OCI-M2 (cell line): Measurements from ENCODE around the gene EPM2AIP1.
"Not testable (repeated sequence)": the region's sequence is repeated elsewhere in the genome, so short reads cannot be mapped to it uniquely, and the experiment has no call there.

ENCODE experiments used
- DNase-seq: peaks from one replicate; lab custom pipeline; 2025; ENCODE audit not compliant: unreplicated experiment; lab: John Stamatoyannopoulos, UW

The EPM2AIP1 gene

GRCh38 chr3:36954452-36955134, 38.3 kb downstream of the EPM2AIP1 start:
- DNase-seq, result peak; percentile 15

GRCh38 chr3:36947814-36948213, 45.1 kb downstream of the EPM2AIP1 start:
- not testable (repeated sequence) for DNase-seq

DNA sequence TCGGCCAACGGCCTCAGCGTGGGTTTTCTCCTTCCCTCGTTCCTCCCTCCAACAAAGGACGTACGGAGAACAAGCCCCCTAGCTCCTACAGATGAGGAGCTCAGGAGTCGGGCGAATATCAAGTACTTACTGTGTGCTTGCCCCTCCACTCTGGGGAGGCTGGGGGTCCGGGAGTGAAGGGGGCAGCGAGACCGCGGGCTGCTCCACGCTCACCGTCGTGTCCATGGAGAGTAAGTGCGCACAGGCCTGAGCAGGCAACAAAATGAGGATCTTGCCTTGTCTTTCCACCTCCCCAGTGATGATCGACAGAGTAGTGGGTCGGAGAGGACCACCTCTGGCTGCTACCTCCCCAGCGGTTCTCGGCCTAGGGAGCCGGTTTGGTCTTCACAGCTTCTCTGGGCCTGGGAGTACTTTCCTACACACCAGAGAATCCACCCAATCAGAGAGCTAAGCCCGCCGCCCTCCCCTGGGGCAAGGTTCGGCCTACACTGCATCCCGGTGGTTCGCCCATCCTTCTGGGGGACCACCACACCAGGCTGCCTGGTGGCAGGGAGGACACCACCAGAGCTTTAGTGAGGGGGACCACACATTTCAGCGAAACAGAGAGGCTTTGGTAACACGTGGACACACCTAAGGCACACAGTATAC, 47.5 kb downstream of the EPM2AIP1 start:
- DNase-seq, result no peak

DNA sequence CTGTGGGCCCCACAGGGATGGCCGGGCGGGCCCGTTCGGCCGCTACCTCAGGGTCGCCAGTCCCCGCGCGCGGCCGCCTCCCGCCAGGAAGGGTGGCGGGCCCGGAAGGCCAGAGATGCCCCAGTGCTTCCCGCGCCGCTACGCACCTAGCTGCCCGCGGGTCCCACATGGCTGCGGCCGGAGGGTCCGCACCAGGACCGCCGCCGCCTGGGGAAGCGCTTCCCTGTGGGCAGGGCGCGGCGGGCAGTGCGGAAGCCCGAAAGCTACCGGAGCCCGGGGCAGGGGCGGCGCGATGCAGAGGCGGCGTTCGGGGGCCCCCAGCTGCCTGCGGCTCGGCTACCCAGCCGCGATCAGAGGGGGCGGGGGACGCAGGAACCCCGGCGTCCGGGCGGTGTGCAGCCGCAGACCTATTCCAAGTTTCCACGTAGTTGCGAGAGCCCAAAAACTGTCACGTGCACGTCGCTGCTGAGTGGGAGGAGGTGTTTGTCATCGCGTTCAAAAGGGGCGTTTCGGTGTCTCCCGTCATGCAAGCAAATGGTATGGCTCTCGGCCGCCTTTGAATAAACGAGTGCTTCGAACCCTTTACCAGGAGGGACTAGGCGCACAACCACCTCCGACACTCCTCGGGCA, 48.2 kb downstream of the EPM2AIP1 start, which contains the start of gene TRANK1:
Gene TRANK1, minus strand, starts transcription at position 414 of the 630 bp plus-strand sequence. Its CDS starts 245 bp downstream, at position 169.
- DNase-seq, result no peak

DNA sequence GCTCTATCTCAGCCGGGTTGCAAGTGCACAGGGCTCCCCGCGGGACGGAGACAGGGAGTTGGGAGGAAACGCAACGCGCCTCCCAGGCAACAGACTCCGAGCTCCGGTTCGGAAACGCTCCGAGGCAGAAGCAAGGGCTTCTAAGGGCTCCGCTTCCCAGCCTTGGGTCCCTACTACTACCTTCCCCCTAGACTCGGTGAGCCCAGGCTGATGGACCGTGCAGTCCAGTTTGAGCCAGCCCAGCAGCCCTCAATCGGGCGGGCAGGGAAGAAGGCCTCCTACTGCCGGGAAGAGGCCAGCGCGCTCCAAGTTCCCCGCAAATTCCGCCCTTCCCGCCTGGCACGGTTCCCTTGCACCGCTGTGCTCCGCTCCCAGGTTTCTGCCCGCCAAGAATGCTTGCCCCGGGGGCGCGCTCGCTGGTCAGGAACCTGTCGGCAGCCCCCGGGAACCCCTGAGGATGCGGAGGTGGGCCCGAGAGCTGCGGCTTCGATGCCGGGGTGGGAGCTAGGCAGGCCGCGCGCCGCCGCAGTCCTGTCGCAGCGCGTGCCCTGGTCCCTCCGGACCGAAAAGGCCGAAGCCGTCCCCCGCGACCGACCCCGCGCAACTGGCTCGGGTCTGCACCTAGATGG, 48.8 kb downstream of the EPM2AIP1 start:
- DNase-seq, result no peak

- no peak for DNase-seq
These were observed 49.3 kb downstream of the EPM2AIP1 start for GRCh38 chr3:36943601-36944000.

- no peak for DNase-seq
These were observed 50.2 kb downstream of the EPM2AIP1 start for GRCh38 chr3:36942638-36943248.

DNA sequence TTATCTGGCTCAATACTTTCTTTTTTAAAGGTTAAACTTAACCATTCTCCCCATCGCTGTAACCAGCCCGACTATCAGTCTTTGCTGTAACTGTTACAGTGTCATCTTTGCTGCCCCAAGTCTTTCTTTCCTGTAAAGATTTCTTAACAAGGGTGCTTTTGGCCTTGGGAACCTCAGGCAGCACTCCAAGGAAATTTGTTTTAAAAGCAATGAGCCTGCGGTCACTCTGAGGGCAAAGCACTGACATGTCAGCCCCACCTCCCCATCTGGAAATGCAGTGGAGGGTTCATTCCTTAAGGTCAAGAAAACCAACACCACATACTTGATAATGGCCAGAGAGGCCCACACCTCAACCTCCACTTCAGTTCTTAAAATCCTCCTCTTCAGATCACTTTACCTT, 51.3 kb downstream of the EPM2AIP1 start:
- DNase-seq, result no peak

- DNase-seq, result no peak
These were observed 51.8 kb downstream of the EPM2AIP1 start for GRCh38 chr3:36941162-36941561.

- DNase-seq, result no peak
These were observed 55.4 kb downstream of the EPM2AIP1 start for GRCh38 chr3:36937492-36937891.
